Measurements from ENCODE around the gene AHDC1.
A peak's percentile ranks its signal among the peaks of the same experiment; 100 is the strongest.

The AHDC1 gene

DNA sequence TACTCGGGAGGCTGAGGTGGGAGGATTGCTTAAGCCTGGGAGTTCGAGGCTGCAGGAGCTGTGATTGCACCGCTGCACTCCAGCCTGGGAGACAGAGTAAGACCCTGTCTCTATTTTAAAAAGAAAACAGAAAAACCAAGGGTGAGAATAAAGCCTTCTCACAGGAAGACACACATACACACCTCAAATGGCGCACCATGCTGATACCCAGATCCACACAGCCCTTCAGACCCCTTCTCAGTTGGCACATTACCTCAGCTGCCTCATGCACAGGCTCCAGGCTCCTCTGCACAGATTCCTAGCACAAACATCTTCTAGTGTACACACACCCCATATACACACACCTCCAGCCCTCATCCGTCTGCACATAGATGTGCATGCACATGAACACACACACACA is 23.1 kb upstream of the AHDC1 start:
- Histone ChIP-seq H2AFZ (ENCODE audit: low read length) (no peak overlapping the region), H3K9ac (ENCODE audit: low read length) (no peak overlapping the region), H3K9me3 (replicated peaks; ENCODE audit: insufficient read depth, low read length) (no peaks in the 10 kb centered on the region), H3K4me3 (ENCODE audit: low read length) (no peak overlapping the region), H3K27me3 (replicated peaks; ENCODE audit: insufficient read depth, low read length) (no peaks in the 10 kb centered on the region), H3K4me1 (ENCODE audit: low read length) (peaks cover 5% of the 10 kb centered on the region), H3K4me2 (ENCODE audit: low read depth, low read length) (no peak overlapping the region), H3K27ac (ENCODE audit: low read length) (no peak overlapping the region), H3K79me2 (ENCODE audit: low read length) (no peaks in the 10 kb centered on the region), H3K9me2 (replicated peaks; ENCODE audit: insufficient read depth, low read length) (no peaks in the 10 kb centered on the region), H4K20me1 (ENCODE audit: insufficient read depth, low read length) (no peaks in the 10 kb centered on the region), H3F3A (ENCODE audit: insufficient read depth, low read length) (no peaks in the 10 kb centered on the region), H3K36me3 (replicated peaks; ENCODE audit: insufficient read depth, low read length) (no peaks in the 10 kb centered on the region)
- DNase-seq: no peak
- TF ChIP-seq EZH2phosphoT487 (IDR thresholded peaks at IDR 0.05; ENCODE audit: low read length): no peak
- TF ChIP-seq, protein P1, sequence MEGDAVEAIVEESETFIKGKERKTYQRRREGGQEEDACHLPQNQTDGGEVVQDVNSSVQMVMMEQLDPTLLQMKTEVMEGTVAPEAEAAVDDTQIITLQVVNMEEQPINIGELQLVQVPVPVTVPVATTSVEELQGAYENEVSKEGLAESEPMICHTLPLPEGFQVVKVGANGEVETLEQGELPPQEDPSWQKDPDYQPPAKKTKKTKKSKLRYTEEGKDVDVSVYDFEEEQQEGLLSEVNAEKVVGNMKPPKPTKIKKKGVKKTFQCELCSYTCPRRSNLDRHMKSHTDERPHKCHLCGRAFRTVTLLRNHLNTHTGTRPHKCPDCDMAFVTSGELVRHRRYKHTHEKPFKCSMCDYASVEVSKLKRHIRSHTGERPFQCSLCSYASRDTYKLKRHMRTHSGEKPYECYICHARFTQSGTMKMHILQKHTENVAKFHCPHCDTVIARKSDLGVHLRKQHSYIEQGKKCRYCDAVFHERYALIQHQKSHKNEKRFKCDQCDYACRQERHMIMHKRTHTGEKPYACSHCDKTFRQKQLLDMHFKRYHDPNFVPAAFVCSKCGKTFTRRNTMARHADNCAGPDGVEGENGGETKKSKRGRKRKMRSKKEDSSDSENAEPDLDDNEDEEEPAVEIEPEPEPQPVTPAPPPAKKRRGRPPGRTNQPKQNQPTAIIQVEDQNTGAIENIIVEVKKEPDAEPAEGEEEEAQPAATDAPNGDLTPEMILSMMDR (IDR thresholded peaks at IDR 0.05; ENCODE audit: low read length): no peak

DNA sequence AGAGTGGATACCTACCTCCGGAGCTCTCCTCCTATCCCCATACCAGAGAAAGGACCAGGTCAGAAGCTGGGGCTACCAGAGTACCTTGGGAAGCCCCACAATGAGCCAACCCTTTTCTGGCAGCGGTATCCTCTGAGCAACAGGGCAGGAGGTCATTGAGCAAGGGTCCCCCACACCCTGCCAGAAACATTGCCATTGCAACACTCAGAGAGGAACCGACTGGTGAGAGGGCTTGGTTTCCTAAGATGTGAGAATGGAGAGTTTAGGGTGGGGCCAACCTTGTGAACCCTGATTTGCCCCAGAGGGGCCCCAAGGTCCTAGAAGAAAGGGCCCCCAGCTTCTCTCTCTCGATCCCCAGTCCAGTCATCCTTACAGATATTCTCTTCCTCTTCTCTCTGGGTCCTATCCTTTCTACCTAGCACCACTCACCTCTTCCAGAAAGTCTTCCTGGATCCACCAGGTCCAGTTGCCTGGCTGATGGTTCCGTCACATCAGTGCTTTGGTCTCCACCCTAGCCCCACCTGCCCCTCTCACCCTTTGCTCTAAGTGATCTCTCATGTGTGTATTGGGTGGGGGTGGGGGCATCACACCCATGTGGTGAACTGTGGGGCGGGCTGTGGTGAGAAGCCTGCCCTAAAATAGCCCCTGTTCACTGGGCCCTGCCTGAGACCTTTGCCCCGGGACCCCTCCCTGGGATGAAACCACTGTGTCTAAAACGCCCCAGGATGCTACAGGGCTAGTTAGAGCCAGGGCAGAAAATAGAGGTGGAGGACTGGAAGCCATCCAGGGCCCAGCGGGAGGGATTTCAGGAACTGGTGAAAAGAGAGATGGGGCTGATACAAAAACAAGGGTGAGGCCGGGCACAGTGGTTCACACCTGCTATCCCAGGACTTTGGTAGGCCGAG is 22.3 kb upstream of the AHDC1 start:
- H3K27ac ChIP-seq (ENCODE audit: low read length): no peak overlapping the region
- H3K4me1 ChIP-seq (ENCODE audit: low read length): no peaks in the 10 kb centered on the region
- H3K4me3 ChIP-seq (ENCODE audit: low read length): no peak overlapping the region
- no peak overlapping the region for H3K4me2 ChIP-seq (ENCODE audit: low read depth, low read length)
- no peaks in the 10 kb centered on the region for H3K9me2 ChIP-seq (replicated peaks; ENCODE audit: insufficient read depth, low read length)
- TF ChIP-seq EZH2phosphoT487 (IDR thresholded peaks at IDR 0.05; ENCODE audit: low read length) (no peak), EZH2 (optimal IDR thresholded peaks at IDR 0.05; ENCODE audit: low read depth, low read length) (no peak)
- TF ChIP-seq, protein P1 (IDR thresholded peaks at IDR 0.05; ENCODE audit: low read length): no peak
- H3K27me3 ChIP-seq (replicated peaks; ENCODE audit: insufficient read depth, low read length): no peaks in the 10 kb centered on the region
- no peak overlapping the region for H3K9ac ChIP-seq (ENCODE audit: low read length)
- no peak overlapping the region for H2AFZ ChIP-seq (ENCODE audit: low read length)
- no peaks in the 10 kb centered on the region for H3K79me2 ChIP-seq (ENCODE audit: low read length)
- H3K9me3 ChIP-seq (replicated peaks; ENCODE audit: insufficient read depth, low read length): no peaks in the 10 kb centered on the region
- DNase-seq: no peak
- no peaks in the 10 kb centered on the region for H3K36me3 ChIP-seq (replicated peaks; ENCODE audit: insufficient read depth, low read length)
- H4K20me1 ChIP-seq (ENCODE audit: insufficient read depth, low read length): no peaks in the 10 kb centered on the region
- H3F3A ChIP-seq (ENCODE audit: insufficient read depth, low read length): no peaks in the 10 kb centered on the region

DNA sequence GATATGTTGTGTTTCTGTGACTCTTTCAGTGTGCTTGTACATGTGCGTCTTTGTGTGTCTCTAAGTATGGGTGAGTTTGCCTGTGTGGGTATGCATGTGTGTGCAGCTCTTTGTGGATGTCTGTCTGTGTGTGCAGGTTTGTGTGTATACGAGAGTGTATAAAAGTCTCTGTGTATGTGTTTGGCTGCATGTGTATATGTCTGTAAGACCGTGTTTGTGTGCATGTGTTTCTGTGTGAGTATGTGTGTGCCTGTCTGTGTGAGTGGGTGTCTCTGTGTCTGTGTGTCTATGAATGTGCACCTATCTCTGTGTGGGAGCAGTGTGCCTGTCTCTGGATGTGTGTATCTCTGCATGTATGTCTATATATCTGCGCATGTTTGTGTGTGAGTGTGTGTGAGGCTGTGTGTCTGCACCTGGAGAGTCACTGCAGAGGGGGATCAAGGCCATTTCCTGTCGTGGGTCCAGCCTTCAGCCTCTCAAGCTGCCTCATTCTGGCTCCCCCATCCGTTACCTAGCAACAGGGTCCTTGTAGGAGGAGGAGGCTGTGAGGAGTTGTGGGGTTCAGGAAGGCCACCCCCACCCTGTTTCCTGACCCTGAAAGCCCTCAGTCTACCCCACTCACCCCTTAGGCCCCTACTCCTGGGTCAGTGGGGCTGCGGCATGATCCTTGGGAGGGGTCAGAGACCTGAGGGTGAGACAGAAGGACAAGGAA is 20.7 kb upstream of the AHDC1 start:
- DNase-seq: peak; percentile 13
- no peak overlapping the region for H3K9ac ChIP-seq (ENCODE audit: low read length)
- no peaks in the 10 kb centered on the region for H3K27me3 ChIP-seq (replicated peaks; ENCODE audit: insufficient read depth, low read length)
- H3K9me3 ChIP-seq (replicated peaks; ENCODE audit: insufficient read depth, low read length): no peaks in the 10 kb centered on the region
- H3F3A ChIP-seq (ENCODE audit: insufficient read depth, low read length): no peaks in the 10 kb centered on the region
- H3K9me2 ChIP-seq (replicated peaks; ENCODE audit: insufficient read depth, low read length): no peaks in the 10 kb centered on the region
- TF ChIP-seq, protein P1 (IDR thresholded peaks at IDR 0.05; ENCODE audit: low read length): no peak
- TF ChIP-seq EZH2 (optimal IDR thresholded peaks at IDR 0.05; ENCODE audit: low read depth, low read length) (no peak), EZH2phosphoT487 (IDR thresholded peaks at IDR 0.05; ENCODE audit: low read length) (no peak)
- H3K4me1 ChIP-seq (ENCODE audit: low read length): no peaks in the 10 kb centered on the region
- no peak overlapping the region for H2AFZ ChIP-seq (ENCODE audit: low read length)
- H4K20me1 ChIP-seq (ENCODE audit: insufficient read depth, low read length): no peaks in the 10 kb centered on the region
- no peaks in the 10 kb centered on the region for H3K79me2 ChIP-seq (ENCODE audit: low read length)
- no peak overlapping the region for H3K27ac ChIP-seq (ENCODE audit: low read length)
- no peaks in the 10 kb centered on the region for H3K36me3 ChIP-seq (replicated peaks; ENCODE audit: insufficient read depth, low read length)
- no peak overlapping the region for H3K4me3 ChIP-seq (ENCODE audit: low read length)
- no peak overlapping the region for H3K4me2 ChIP-seq (ENCODE audit: low read depth, low read length)

All from MM.1S (cell line).